MM.1S (cell line): Measurements from ENCODE around the gene ARL13A.

Experiments
- DNase-seq: peaks from one replicate; pipeline ENCODE4 v3.0.0-alpha.2; 2015
- H2AFZ ChIP-seq: fragments of 300-600 bp; sonication (generic); 2 replicates; pipeline ENCODE4 v1.6.0; 2016; ENCODE audit warnings: antibody characterized with exemption, low read length
- H3F3A ChIP-seq: fragments of 300-600 bp; sonication (generic); 2 replicates; pipeline ENCODE4 v1.6.1; 2016; ENCODE audit warnings: mild to moderate bottlenecking, antibody characterized with exemption, low read length, moderate library complexity, mixed read lengths; ENCODE audit not compliant: insufficient read depth
- H3K27ac ChIP-seq: fragments of 300-600 bp; sonication (generic); 2 replicates; pipeline ENCODE4 v1.5.1; 2016; ENCODE audit warnings: mild to moderate bottlenecking, low read length
- H3K27me3 ChIP-seq: fragments of 300-600 bp; sonication (generic); replicated peaks from 2 replicates; pipeline ENCODE4 v1.6.0; 2016; ENCODE audit warnings: low read length; ENCODE audit not compliant: insufficient read depth
- H3K36me3 ChIP-seq: fragments of 300-600 bp; sonication (generic); replicated peaks from 2 replicates; pipeline ENCODE4 v1.6.1; 2016; ENCODE audit warnings: mild to moderate bottlenecking, low read length, mixed read lengths; ENCODE audit not compliant: insufficient read depth
- H3K4me1 ChIP-seq: fragments of 300-600 bp; sonication (generic); 2 replicates; pipeline ENCODE4 v1.6.1; 2016; ENCODE audit warnings: low read length, mixed read lengths
- H3K4me2 ChIP-seq: fragments of 300-600 bp; sonication (generic); 2 replicates; pipeline ENCODE4 v1.6.0; 2016; ENCODE audit warnings: low read depth, low read length
- H3K4me3 ChIP-seq: fragments of 300-600 bp; sonication (generic); 2 replicates; pipeline ENCODE4 v1.5.1; 2016; ENCODE audit warnings: low read length, mixed read lengths
- H3K79me2 ChIP-seq: fragments of 300-600 bp; sonication (generic); 2 replicates; pipeline ENCODE4 v1.6.1; 2016; ENCODE audit warnings: mixed run types, low read length, mixed read lengths
- H3K9ac ChIP-seq: fragments of 300-600 bp; sonication (generic); 2 replicates; pipeline ENCODE4 v1.6.1; 2016; ENCODE audit warnings: low read length, mixed read lengths
- H3K9me2 ChIP-seq: fragments of 300-600 bp; sonication (generic); replicated peaks from 2 replicates; pipeline ENCODE4 v1.6.1; 2016; ENCODE audit warnings: mild to moderate bottlenecking, low read length, mixed read lengths; ENCODE audit not compliant: insufficient read depth
- H3K9me3 ChIP-seq: fragments of 300-600 bp; sonication (generic); replicated peaks from 2 replicates; pipeline ENCODE4 v1.6.1; 2016; ENCODE audit warnings: mild to moderate bottlenecking, low read length, mixed read lengths; ENCODE audit not compliant: insufficient read depth
- H4K20me1 ChIP-seq: fragments of 300-600 bp; sonication (generic); 2 replicates; pipeline ENCODE4 v1.6.1; 2016; ENCODE audit warnings: mild to moderate bottlenecking, low read length, moderate library complexity, mixed read lengths; ENCODE audit not compliant: insufficient read depth
- EZH2 ChIP-seq: fragments of 300-600 bp; sonication (generic); optimal IDR thresholded peaks from 2 replicates; pipeline ENCODE3; 2017; ENCODE audit warnings: low read depth, mild to moderate bottlenecking, antibody characterized with exemption, low read length, mixed read lengths
- EZH2phosphoT487 ChIP-seq: fragments of 300-600 bp; sonication (generic); IDR thresholded peaks from 2 replicates; pipeline ENCODE4 v1.6.1; 2018; ENCODE audit warnings: antibody characterized with exemption, low read length
- TF ChIP-seq, protein P1 (sequence below): fragments of 300-600 bp; sonication (generic); IDR thresholded peaks from 2 replicates; pipeline ENCODE4 v1.5.1; 2016; ENCODE audit warnings: antibody characterized with exemption, low read length, mixed read lengths

Gene ARL13A

DNA sequence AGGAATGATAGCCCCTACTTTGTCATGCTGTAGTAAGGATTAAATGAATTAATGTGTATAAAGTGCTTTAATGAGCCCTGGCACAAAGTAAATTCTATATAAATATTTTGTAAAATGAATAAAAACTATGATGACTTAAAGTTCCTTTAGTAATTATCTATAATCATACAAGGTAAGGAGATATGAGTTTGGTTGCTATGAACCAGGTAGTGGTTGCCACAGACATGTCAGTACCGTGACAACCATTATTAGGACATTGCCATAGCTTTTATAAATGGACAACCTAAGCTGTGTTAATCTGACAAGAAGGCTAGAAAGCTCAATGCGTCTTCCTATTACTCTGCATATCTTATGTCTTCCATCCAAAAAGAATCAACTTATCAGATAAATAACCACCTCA, at the start of gene ARL13A:
Gene ARL13A, plus strand, starts transcription at position 301 of the 400 bp plus-strand sequence. CDS start 3,982 bp downstream, outside the sequence.
- no peaks in the 10 kb centered on the region for H3K4me1 ChIP-seq

DNA sequence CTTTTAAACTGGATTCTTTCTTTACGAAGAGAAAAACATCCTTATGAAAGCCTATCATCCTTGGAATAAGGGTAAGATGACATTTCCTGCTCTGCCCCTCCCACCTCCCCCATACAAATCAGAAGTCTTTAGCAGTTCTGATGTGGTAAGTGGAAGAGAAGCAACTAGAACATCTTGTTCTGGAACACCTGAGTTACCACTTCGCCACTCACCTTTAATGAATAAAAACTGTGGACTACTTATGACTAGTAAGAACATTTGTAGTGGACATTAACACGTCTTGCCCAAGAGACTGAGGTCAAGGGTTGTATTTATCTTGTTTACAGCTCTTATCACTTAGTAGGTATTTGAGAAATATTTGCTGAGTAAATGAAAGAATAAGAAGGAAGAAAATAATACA, 45.1 kb upstream of the ARL13A start:
- H3K4me3 ChIP-seq, result no peak overlapping the region
- no peak for TF ChIP-seq EZH2phosphoT487
- no peak for TF ChIP-seq EZH2
- TF ChIP-seq, protein P1, sequence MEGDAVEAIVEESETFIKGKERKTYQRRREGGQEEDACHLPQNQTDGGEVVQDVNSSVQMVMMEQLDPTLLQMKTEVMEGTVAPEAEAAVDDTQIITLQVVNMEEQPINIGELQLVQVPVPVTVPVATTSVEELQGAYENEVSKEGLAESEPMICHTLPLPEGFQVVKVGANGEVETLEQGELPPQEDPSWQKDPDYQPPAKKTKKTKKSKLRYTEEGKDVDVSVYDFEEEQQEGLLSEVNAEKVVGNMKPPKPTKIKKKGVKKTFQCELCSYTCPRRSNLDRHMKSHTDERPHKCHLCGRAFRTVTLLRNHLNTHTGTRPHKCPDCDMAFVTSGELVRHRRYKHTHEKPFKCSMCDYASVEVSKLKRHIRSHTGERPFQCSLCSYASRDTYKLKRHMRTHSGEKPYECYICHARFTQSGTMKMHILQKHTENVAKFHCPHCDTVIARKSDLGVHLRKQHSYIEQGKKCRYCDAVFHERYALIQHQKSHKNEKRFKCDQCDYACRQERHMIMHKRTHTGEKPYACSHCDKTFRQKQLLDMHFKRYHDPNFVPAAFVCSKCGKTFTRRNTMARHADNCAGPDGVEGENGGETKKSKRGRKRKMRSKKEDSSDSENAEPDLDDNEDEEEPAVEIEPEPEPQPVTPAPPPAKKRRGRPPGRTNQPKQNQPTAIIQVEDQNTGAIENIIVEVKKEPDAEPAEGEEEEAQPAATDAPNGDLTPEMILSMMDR, result no peak
- no peaks in the 10 kb centered on the region for H3F3A ChIP-seq
- no peak overlapping the region for H3K9ac ChIP-seq
- DNase-seq, result no peak
- no peaks in the 10 kb centered on the region for H3K4me1 ChIP-seq
- H3K27ac ChIP-seq, result no peak overlapping the region
- no peaks in the 10 kb centered on the region for H3K36me3 ChIP-seq
- H2AFZ ChIP-seq, result no peak overlapping the region
- H3K4me2 ChIP-seq, result no peak overlapping the region
- H3K79me2 ChIP-seq, result no peaks in the 10 kb centered on the region
- H3K27me3 ChIP-seq, result no peaks in the 10 kb centered on the region
- H4K20me1 ChIP-seq, result no peaks in the 10 kb centered on the region
- no peaks in the 10 kb centered on the region for H3K9me2 ChIP-seq
- no peaks in the 10 kb centered on the region for H3K9me3 ChIP-seq

More for the DNA sequence above, at the start of gene ARL13A:
- Histone ChIP-seq H3K4me3 (no peak within 1 kb of the TSS), H3F3A (no peaks in the 10 kb centered on the region), H3K27ac (no peak within 1 kb of the TSS), H3K9ac (no peak within 1 kb of the TSS), H3K4me2 (no peak within 1 kb of the TSS), H3K27me3 (no peaks in the 10 kb centered on the region), H2AFZ (no peak within 1 kb of the TSS), H4K20me1 (no peaks in the 10 kb centered on the region), H3K9me3 (no peaks in the 10 kb centered on the region), H3K36me3 (no peaks in the 10 kb centered on the region), H3K9me2 (no peaks in the 10 kb centered on the region), H3K79me2 (no peaks in the 10 kb centered on the region)
- DNase-seq, result no peak
- TF ChIP-seq, protein P1, result no peak
- no peak for TF ChIP-seq EZH2phosphoT487
- TF ChIP-seq EZH2, result no peak

DNA sequence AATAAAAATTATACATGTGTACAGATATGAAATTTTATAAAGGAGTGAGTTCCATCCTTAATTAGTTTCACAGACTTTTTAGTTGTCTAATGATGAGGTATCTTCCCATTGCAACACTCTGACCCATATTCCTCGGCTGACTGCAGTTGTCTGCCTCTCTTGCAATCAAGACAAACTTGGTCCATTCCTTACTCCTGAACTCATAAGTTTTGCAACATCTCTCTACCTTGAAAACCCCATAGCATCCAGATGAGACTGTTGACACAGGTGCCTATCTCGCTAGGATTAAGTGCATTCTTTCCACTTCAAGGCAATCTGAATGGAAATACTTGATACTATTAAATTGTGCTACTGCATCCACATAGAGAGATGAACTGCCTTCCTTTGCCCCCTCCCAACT, 43.1 kb upstream of the ARL13A start:
- H3K4me2 ChIP-seq, result no peak overlapping the region
- peaks cover 4% of the 10 kb centered on the region; the same call in 1 of the 2 replicates for H3F3A ChIP-seq
- H3K27me3 ChIP-seq, result no peaks in the 10 kb centered on the region
- no peak overlapping the region for H3K9ac ChIP-seq
- H3K36me3 ChIP-seq, result no peaks in the 10 kb centered on the region
- no peak overlapping the region for H2AFZ ChIP-seq
- DNase-seq, result no peak
- H3K4me3 ChIP-seq, result no peak overlapping the region
- TF ChIP-seq EZH2 (no peak), EZH2phosphoT487 (no peak)
- TF ChIP-seq, protein P1, result no peak
- H3K4me1 ChIP-seq, result no peaks in the 10 kb centered on the region
- H3K9me2 ChIP-seq, result no peaks in the 10 kb centered on the region
- H3K9me3 ChIP-seq, result no peaks in the 10 kb centered on the region
- H4K20me1 ChIP-seq, result no peaks in the 10 kb centered on the region
- H3K27ac ChIP-seq, result no peak overlapping the region
- H3K79me2 ChIP-seq, result no peaks in the 10 kb centered on the region
